Measurements from ENCODE around the gene ARR3.
"Not testable (repeated sequence)": the region's sequence is repeated elsewhere in the genome, so short reads cannot be mapped to it uniquely, and the experiment has no call there.

Gene ARR3

DNA sequence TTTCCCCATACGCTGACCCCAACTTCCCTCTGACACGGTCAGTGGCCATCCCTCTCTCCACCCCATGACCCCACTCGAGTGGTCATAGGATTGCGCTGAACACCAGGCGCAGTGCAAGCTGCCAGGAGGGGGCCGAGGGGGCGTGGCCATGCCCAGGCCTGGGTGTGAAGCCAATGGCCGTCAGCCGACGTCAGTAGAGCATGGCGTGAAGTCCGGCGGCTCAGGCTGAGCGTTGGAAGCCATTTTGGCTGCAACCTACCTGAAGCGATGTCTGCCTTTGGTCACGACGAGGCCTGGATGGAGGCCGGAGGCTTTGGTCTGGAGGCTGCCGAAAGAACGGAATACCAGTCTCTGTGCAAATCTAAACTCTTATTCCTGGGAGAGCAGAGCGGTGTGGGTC lies 13.8 kb downstream of the ARR3 start, which contains the start of gene RAB41:
Gene RAB41, plus strand, starts transcription at position 222 of the 400 bp plus-strand sequence. Its CDS starts 46 bp downstream, at position 268.
- DNase-seq, result no peak

- no peak for DNase-seq
Measured at GRCh38 chrX:70289168-70289792, 21.1 kb downstream of the ARR3 start.

GRCh38 chrX:70289793-70290770 lies 21.9 kb downstream of the ARR3 start, which contains the start of the genes KIF4A and PDZD11:
Gene KIF4A, plus strand, starts transcription at chrX:70290104. Its CDS starts 355 bp downstream, at chrX:70290459.
Gene PDZD11, minus strand, starts transcription at chrX:70289927. Its CDS starts 586 bp downstream, at chrX:70289341.
- DNase-seq, result peak; percentile 93

GRCh38 chrX:70292788-70293187 lies 24.7 kb downstream of the ARR3 start:
- no peak for DNase-seq

DNA sequence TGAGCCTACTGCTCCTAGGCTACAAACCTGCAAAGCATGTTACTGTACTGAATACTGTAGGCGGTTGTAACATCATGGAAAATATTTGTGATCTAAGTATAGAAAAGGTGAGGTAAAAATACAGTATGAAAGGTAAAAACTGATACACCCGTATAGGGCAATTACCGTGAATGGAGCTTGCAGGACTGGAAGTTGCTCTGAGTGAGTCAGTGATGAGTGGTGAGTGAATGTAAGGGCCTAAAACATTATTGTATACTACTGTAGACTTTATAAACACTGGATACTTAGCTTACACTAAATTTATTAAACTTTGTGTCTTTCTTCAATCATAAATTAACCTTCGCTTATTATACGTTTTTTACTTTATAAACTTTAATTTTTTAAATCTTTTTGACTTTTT lies 25.5 kb downstream of the ARR3 start:
- no peak for DNase-seq

GRCh38 chrX:70301716-70302115 lies 33.6 kb downstream of the ARR3 start:
- no peak for DNase-seq

DNA sequence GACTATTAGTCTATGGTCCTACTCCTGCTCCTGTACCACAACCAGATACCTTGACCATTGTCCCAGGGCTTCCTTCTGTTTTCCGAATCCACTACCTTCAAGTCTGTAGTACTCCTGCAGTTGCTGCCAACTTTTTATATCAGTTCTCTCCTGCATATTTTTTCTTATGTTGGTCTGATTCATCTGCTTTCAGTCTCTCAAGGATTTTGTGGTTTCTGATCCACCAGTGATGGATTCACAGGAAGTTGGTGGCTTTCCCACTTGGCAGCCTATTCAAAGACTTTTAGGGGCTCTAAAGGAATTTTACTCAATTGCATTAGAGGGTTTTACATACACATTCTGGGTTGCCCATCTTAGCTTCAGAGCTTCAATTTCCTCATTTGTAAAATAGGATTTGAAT lies 45.4 kb downstream of the ARR3 start:
- no peak for DNase-seq

- no peak for DNase-seq
Measured at GRCh38 chrX:70322784-70323183, 54.6 kb downstream of the ARR3 start.

- not testable (repeated sequence) for DNase-seq
Measured at GRCh38 chrX:70323628-70324027, 55.5 kb downstream of the ARR3 start.

- no peak for DNase-seq
Measured at GRCh38 chrX:70324326-70324725, 56.2 kb downstream of the ARR3 start.

- no peak for DNase-seq
Measured at GRCh38 chrX:70331161-70331560, 63.0 kb downstream of the ARR3 start.
